RWPE2 (cell line): ENCODE data around the gene ANK3.

Experiments used
- ATAC-seq: fragments of 200-7000 bp; cut with Tn5 transposase; 3 replicates; pipeline ENCODE4 v1.9.1; 2021; ENCODE audit warnings: low read depth
- DNase-seq: peaks from one replicate; pipeline ENCODE4 v3.0.0-alpha.2; 2020; ENCODE audit warnings: low spot score
- H3K27ac ChIP-seq: fragments of 450-650 bp; 2 replicates; pipeline ENCODE4 v1.5.1; 2017; ENCODE audit warnings: mild to moderate bottlenecking; ENCODE audit not compliant: poor library complexity, severe bottlenecking
- H3K27me3 ChIP-seq: fragments of 250-450 bp; sonication (Bioruptor Pico); 2 replicates; pipeline ENCODE4 v1.5.1; 2021; ENCODE audit warnings: mild to moderate bottlenecking, moderate library complexity; ENCODE audit not compliant: insufficient read depth, poor library complexity, severe bottlenecking
- H3K36me3 ChIP-seq: fragments of 250-450 bp; sonication (Bioruptor Pico); 2 replicates; pipeline ENCODE4 v1.5.1; 2020; ENCODE audit warnings: low read depth, mild to moderate bottlenecking, moderate library complexity
- H3K4me1 ChIP-seq: fragments of 250-450 bp; sonication (Bioruptor Pico); 2 replicates; pipeline ENCODE4 v1.5.1; 2021; ENCODE audit warnings: mild to moderate bottlenecking, moderate library complexity; ENCODE audit not compliant: insufficient read depth, poor library complexity, severe bottlenecking
- H3K4me3 ChIP-seq: fragments of 250-450 bp; sonication (Bioruptor Pico); 2 replicates; pipeline ENCODE4 v1.5.1; 2021; ENCODE audit warnings: mild to moderate bottlenecking, moderate library complexity; ENCODE audit not compliant: severe bottlenecking
- H3K9me3 ChIP-seq: fragments of 250-450 bp; sonication (Bioruptor Pico); 2 replicates; pipeline ENCODE4 v1.5.1; 2021; ENCODE audit warnings: mild to moderate bottlenecking, moderate library complexity; ENCODE audit not compliant: severe bottlenecking
- CTCF ChIP-seq: fragments of 450-650 bp; IDR thresholded peaks from one replicate; pipeline ENCODE4 v1.5.1; 2017; ENCODE audit warnings: mild to moderate bottlenecking, moderate library complexity; ENCODE audit not compliant: poor library complexity, severe bottlenecking

ANK3 gene

GRCh38 chr10:60368875-60369546, 20.7 kb downstream of the ANK3 start:
- DNase-seq: no peak
- Histone ChIP-seq H3K4me1 (no peaks in the 10 kb centered on the region), H3K4me3 (no peak overlapping the region), H3K27me3 (no peaks in the 10 kb centered on the region), H3K9me3 (no peaks in the 10 kb centered on the region), H3K36me3 (no peaks in the 10 kb centered on the region), H3K27ac (no peak overlapping the region)
- no peak for ATAC-seq
- TF ChIP-seq CTCF: no peak

GRCh38 chr10:60367901-60368300, 21.8 kb downstream of the ANK3 start:
- ATAC-seq (no peak), DNase-seq (no peak)
- Histone ChIP-seq H3K9me3 (no peaks in the 10 kb centered on the region), H3K4me1 (no peaks in the 10 kb centered on the region), H3K27ac (no peak overlapping the region), H3K36me3 (no peaks in the 10 kb centered on the region), H3K4me3 (no peak overlapping the region), H3K27me3 (no peaks in the 10 kb centered on the region)
- no peak for TF ChIP-seq CTCF

GRCh38 chr10:60367431-60367830, 22.2 kb downstream of the ANK3 start:
- Histone ChIP-seq H3K9me3 (no peaks in the 10 kb centered on the region), H3K4me3 (no peak overlapping the region), H3K27me3 (no peaks in the 10 kb centered on the region), H3K27ac (no peak overlapping the region), H3K36me3 (no peaks in the 10 kb centered on the region), H3K4me1 (no peaks in the 10 kb centered on the region)
- ATAC-seq (no peak), DNase-seq (no peak)
- TF ChIP-seq CTCF: no peak

- no peak for DNase-seq
- no peak for ATAC-seq
- Histone ChIP-seq H3K9me3 (no peaks in the 10 kb centered on the region), H3K4me1 (no peaks in the 10 kb centered on the region), H3K27me3 (no peaks in the 10 kb centered on the region), H3K27ac (no peak overlapping the region), H3K4me3 (no peak overlapping the region), H3K36me3 (no peaks in the 10 kb centered on the region)
- TF ChIP-seq CTCF: no peak
These were observed 22.7 kb downstream of the ANK3 start for GRCh38 chr10:60367024-60367423.

GRCh38 chr10:60363187-60363586, 26.5 kb downstream of the ANK3 start:
- Histone ChIP-seq H3K9me3 (no peaks in the 10 kb centered on the region), H3K4me3 (no peak overlapping the region), H3K27me3 (no peaks in the 10 kb centered on the region), H3K36me3 (no peaks in the 10 kb centered on the region), H3K4me1 (no peaks in the 10 kb centered on the region), H3K27ac (no peak overlapping the region)
- no peak for TF ChIP-seq CTCF
- no peak for ATAC-seq
- DNase-seq: no peak
